HK-2 (cell line): ENCODE data around the gene NAALAD2.

Source experiments
- DNase-seq: peaks from one replicate; pipeline ENCODE4 v3.0.0-alpha.2; 2018; ENCODE audit not compliant: unreplicated experiment

The NAALAD2 gene

GRCh38 chr11:90241414-90241813 is 107.0 kb downstream of the NAALAD2 start:
- DNase-seq: no peak
